ENCODE data around the gene PDGFC. TPM values are rescaled to one million over a fixed set of nuclear protein-coding genes. Genes with fewer than 3 reads are reported as not detected.

The PDGFC gene
- polyA plus RNA-seq, 1 donor (not counting 4 experiments of a cell fraction or from before 2014, with no cell fraction given) = 29.7 TPM

DNA sequence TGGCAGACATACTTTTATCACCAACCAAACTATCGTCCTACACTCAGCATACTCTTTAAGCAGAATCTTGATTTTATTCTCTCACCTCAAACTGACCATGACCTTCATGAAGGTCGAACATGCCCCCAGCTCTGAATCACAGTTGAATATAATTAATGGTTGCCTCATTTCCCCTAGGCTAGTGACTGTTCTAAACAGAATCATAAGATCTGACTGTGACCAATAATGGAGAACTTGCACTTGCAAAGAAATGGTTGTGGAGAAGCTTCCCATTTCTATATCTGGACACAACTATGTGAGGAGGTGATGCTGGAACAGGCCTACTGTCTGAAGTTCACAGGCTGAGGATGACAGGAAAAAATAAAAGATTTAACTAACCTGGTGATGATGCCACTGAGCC lies 85.1 kb downstream of the PDGFC start:
- no peaks in the 10 kb centered on the region for H4K20me1 ChIP-seq (ENCODE audit: control insufficient read depth, extremely low read depth, insufficient read depth, low read length)
- no peak overlapping the region for H3K4me3 ChIP-seq (ENCODE audit: control insufficient read depth in 2 of 3, extremely low read depth in 1 of 3, insufficient read depth in 2 of 3, low read depth in 1 of 3, low read length in 3 of 3)
- H2AFZ ChIP-seq (ENCODE audit: control insufficient read depth, low read length) = no peak overlapping the region
- peaks cover 26% of the 10 kb centered on the region for H3K79me2 ChIP-seq (ENCODE audit: control insufficient read depth, insufficient read depth, low read length)
- dilution Hi-C loops (cut with MboI; ENCODE audit: extremely low pct_ligation_motif_present, low sequenced_read_pairs) = no loop called here
- TF ChIP-seq, protein P1, sequence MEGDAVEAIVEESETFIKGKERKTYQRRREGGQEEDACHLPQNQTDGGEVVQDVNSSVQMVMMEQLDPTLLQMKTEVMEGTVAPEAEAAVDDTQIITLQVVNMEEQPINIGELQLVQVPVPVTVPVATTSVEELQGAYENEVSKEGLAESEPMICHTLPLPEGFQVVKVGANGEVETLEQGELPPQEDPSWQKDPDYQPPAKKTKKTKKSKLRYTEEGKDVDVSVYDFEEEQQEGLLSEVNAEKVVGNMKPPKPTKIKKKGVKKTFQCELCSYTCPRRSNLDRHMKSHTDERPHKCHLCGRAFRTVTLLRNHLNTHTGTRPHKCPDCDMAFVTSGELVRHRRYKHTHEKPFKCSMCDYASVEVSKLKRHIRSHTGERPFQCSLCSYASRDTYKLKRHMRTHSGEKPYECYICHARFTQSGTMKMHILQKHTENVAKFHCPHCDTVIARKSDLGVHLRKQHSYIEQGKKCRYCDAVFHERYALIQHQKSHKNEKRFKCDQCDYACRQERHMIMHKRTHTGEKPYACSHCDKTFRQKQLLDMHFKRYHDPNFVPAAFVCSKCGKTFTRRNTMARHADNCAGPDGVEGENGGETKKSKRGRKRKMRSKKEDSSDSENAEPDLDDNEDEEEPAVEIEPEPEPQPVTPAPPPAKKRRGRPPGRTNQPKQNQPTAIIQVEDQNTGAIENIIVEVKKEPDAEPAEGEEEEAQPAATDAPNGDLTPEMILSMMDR (optimal IDR thresholded peaks at IDR 0.05 in 1 of 3, IDR thresholded peaks at IDR 0.05 in 1 of 3, conservative IDR thresholded peaks at IDR 0.05 in 1 of 3; ENCODE audit: extremely low read depth in 1 of 3, insufficient read depth in 2 of 3, low read length in 3 of 3) = no peak
- TF ChIP-seq EZH2 (IDR thresholded peaks at IDR 0.05; ENCODE audit: low read length) = no peak
- peaks cover 4% of the 10 kb centered on the region for H3K9me3 ChIP-seq (ENCODE audit: control insufficient read depth, low read depth, low read length)
- H3K9me1 ChIP-seq (ENCODE audit: control insufficient read depth, extremely low read depth, insufficient read depth, low read length) = no peaks in the 10 kb centered on the region
- no peak overlapping the region for H3K27ac ChIP-seq (ENCODE audit: control insufficient read depth, insufficient read depth, low read length)
- no peak overlapping the region for H3K4me2 ChIP-seq (ENCODE audit: control insufficient read depth, extremely low read depth, insufficient read depth, low read depth, low read length)
- peaks cover 38% of the 10 kb centered on the region for H3K4me1 ChIP-seq (ENCODE audit: control insufficient read depth, extremely low read depth, insufficient read depth, low read length)
- H3K27me3 ChIP-seq (ENCODE audit: control insufficient read depth, extremely low read depth, insufficient read depth, low read length) = no peaks in the 10 kb centered on the region
- no peak overlapping the region for H3K9ac ChIP-seq (ENCODE audit: control insufficient read depth, extremely low read depth, insufficient read depth, low read length)
- DNase-seq (ENCODE audit: low read depth, low spot score) (no peak), FAIRE-seq (peak; percentile 5)
- H3K36me3 ChIP-seq (ENCODE audit: control insufficient read depth in 2 of 2, extremely low read depth in 1 of 2, insufficient read depth in 2 of 2, low read length in 2 of 2) = no peaks in the 10 kb centered on the region

DNA sequence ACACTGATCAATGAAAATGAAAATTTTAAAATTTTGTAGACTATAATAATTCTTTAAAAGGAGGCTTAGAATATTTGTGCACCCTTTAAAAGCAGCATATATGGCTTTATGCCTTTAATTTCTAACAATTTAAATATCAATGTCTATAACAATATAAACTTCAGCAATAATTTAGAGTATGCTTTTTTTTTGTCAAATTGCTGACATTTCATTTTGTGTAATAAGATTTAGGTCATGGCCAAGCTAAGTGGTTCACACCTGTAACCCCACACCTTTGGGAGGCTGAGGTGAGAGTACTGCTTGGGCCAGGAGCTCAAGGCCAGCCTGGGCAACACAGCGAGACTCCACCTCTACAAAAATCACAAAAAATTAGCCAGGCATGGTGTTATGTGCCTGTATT lies 86.2 kb downstream of the PDGFC start:
- FAIRE-seq = no peak
- Histone ChIP-seq H3K9me3 (ENCODE audit: control insufficient read depth, low read depth, low read length) (peaks cover 4% of the 10 kb centered on the region), H2AFZ (ENCODE audit: control insufficient read depth, low read length) (no peak overlapping the region), H3K9ac (ENCODE audit: control insufficient read depth, extremely low read depth, insufficient read depth, low read length) (no peak overlapping the region), H3K4me1 (ENCODE audit: control insufficient read depth, extremely low read depth, insufficient read depth, low read length) (peaks cover 36% of the 10 kb centered on the region), H3K27me3 (ENCODE audit: control insufficient read depth, extremely low read depth, insufficient read depth, low read length) (no peaks in the 10 kb centered on the region), H3K27ac (ENCODE audit: control insufficient read depth, insufficient read depth, low read length) (no peak overlapping the region), H3K4me2 (ENCODE audit: control insufficient read depth, extremely low read depth, insufficient read depth, low read depth, low read length) (no peak overlapping the region), H4K20me1 (ENCODE audit: control insufficient read depth, extremely low read depth, insufficient read depth, low read length) (no peaks in the 10 kb centered on the region), H3K4me3 (ENCODE audit: control insufficient read depth in 2 of 3, extremely low read depth in 1 of 3, insufficient read depth in 2 of 3, low read depth in 1 of 3, low read length in 3 of 3) (no peak overlapping the region), H3K9me1 (ENCODE audit: control insufficient read depth, extremely low read depth, insufficient read depth, low read length) (no peaks in the 10 kb centered on the region), H3K79me2 (ENCODE audit: control insufficient read depth, insufficient read depth, low read length) (peaks cover 24% of the 10 kb centered on the region), H3K36me3 (ENCODE audit: control insufficient read depth in 2 of 2, extremely low read depth in 1 of 2, insufficient read depth in 2 of 2, low read length in 2 of 2) (no peaks in the 10 kb centered on the region)
- DNase-seq (ENCODE audit: low read depth, low spot score) = no peak
- TF ChIP-seq, protein P1 (optimal IDR thresholded peaks at IDR 0.05 in 1 of 3, IDR thresholded peaks at IDR 0.05 in 1 of 3, conservative IDR thresholded peaks at IDR 0.05 in 1 of 3; ENCODE audit: extremely low read depth in 1 of 3, insufficient read depth in 2 of 3, low read length in 3 of 3) = no peak
- no peak for TF ChIP-seq EZH2 (IDR thresholded peaks at IDR 0.05; ENCODE audit: low read length)
- dilution Hi-C loops (cut with MboI; ENCODE audit: extremely low pct_ligation_motif_present, low sequenced_read_pairs) = no loop called here

Data from keratinocyte (primary cell).